KMS-11 (cell line): Measurements from ENCODE around the gene CEP162.
"Not testable (repeated sequence)": the region's sequence is repeated elsewhere in the genome, so short reads cannot be mapped to it uniquely, and the experiment has no call there.

Experiments used
- H2AFZ ChIP-seq: fragments of 200-600 bp; sonication (generic); 2 replicates; pipeline ENCODE4 v1.6.1; 2016; ENCODE audit warnings: antibody characterized with exemption, mixed run types, low read depth
- H3K27ac ChIP-seq: fragments of 200-600 bp; sonication (generic); 2 replicates; pipeline ENCODE4 v1.6.1; 2016; ENCODE audit warnings: mild to moderate bottlenecking, mixed run types
- H3K27me3 ChIP-seq: fragments of 200-600 bp; sonication (generic); 2 replicates; pipeline ENCODE4 v1.6.1; 2017; ENCODE audit warnings: mild to moderate bottlenecking, low read depth, mixed run types, moderate library complexity; ENCODE audit not compliant: insufficient read depth
- H3K36me3 ChIP-seq: fragments of 200-600 bp; sonication (generic); 2 replicates; pipeline ENCODE4 v1.6.1; 2017; ENCODE audit warnings: mild to moderate bottlenecking, mixed run types; ENCODE audit not compliant: insufficient read depth
- H3K4me1 ChIP-seq: fragments of 200-600 bp; sonication (generic); 2 replicates; pipeline ENCODE4 v1.6.1; 2016; ENCODE audit warnings: mild to moderate bottlenecking, low read depth, mixed run types; ENCODE audit not compliant: poor library complexity, severe bottlenecking
- H3K4me2 ChIP-seq: fragments of 200-600 bp; sonication (generic); 2 replicates; pipeline ENCODE4 v1.7.0; 2016; ENCODE audit warnings: mild to moderate bottlenecking, mixed run types
- H3K4me3 ChIP-seq: fragments of 200-600 bp; sonication (generic); IDR thresholded peaks from 2 replicates; pipeline ENCODE4 v1.6.1; 2017; ENCODE audit warnings: low read depth, low read length, mixed read lengths; ENCODE audit not compliant: insufficient read depth
- H3K79me2 ChIP-seq: fragments of 200-600 bp; sonication (generic); 2 replicates; pipeline ENCODE4 v1.6.1; 2016; ENCODE audit warnings: low read depth, mixed run types; ENCODE audit not compliant: insufficient read depth
- H3K9ac ChIP-seq: fragments of 200-600 bp; sonication (generic); 2 replicates; pipeline ENCODE4 v1.6.1; 2016; ENCODE audit warnings: mild to moderate bottlenecking, mixed run types
- H4K20me1 ChIP-seq: fragments of 200-600 bp; sonication (generic); 2 replicates; pipeline ENCODE4 v1.6.1; 2016; ENCODE audit warnings: mild to moderate bottlenecking, mixed run types; ENCODE audit not compliant: insufficient read depth
- CTCF ChIP-seq: fragments of 200-600 bp; sonication (generic); conservative IDR thresholded peaks from 2 replicates; pipeline ENCODE4 v1.6.1; 2017; ENCODE audit warnings: low read depth, mild to moderate bottlenecking, antibody characterized with exemption, low read length, moderate library complexity, mixed read lengths

Gene CEP162

GRCh38 chr6:84137989-84138575, 89.4 kb downstream of the CEP162 start:
- H3K27me3 ChIP-seq, result no peaks in the 10 kb centered on the region
- no peaks in the 10 kb centered on the region for H3K79me2 ChIP-seq
- no peaks in the 10 kb centered on the region for H3K4me1 ChIP-seq
- H3K4me3 ChIP-seq, result no peak overlapping the region
- H3K4me2 ChIP-seq, result no peak overlapping the region
- no peak overlapping the region for H3K27ac ChIP-seq
- TF ChIP-seq CTCF, result no peak
- H3K36me3 ChIP-seq, result no peaks in the 10 kb centered on the region
- no peak overlapping the region for H2AFZ ChIP-seq
- no peaks in the 10 kb centered on the region for H4K20me1 ChIP-seq
- no peak overlapping the region for H3K9ac ChIP-seq

GRCh38 chr6:84137051-84137375, 90.4 kb downstream of the CEP162 start:
- no peaks in the 10 kb centered on the region for H4K20me1 ChIP-seq
- H3K27ac ChIP-seq, result no peak overlapping the region
- TF ChIP-seq CTCF, result no peak
- H3K4me1 ChIP-seq, result no peaks in the 10 kb centered on the region
- H2AFZ ChIP-seq, result no peak overlapping the region
- H3K9ac ChIP-seq, result no peak overlapping the region
- no peak overlapping the region for H3K4me2 ChIP-seq
- no peaks in the 10 kb centered on the region for H3K79me2 ChIP-seq
- no peak overlapping the region for H3K4me3 ChIP-seq
- no peaks in the 10 kb centered on the region for H3K36me3 ChIP-seq
- H3K27me3 ChIP-seq, result no peaks in the 10 kb centered on the region

- no peaks in the 10 kb centered on the region for H3K36me3 ChIP-seq
- H3K27me3 ChIP-seq, result no peaks in the 10 kb centered on the region
- H3K9ac ChIP-seq, result no peak overlapping the region
- no peak overlapping the region for H3K4me3 ChIP-seq
- H3K27ac ChIP-seq, result no peak overlapping the region
- no peak overlapping the region for H2AFZ ChIP-seq
- TF ChIP-seq CTCF, result no peak
- no peaks in the 10 kb centered on the region for H3K79me2 ChIP-seq
- H4K20me1 ChIP-seq, result no peaks in the 10 kb centered on the region
- H3K4me1 ChIP-seq, result no peaks in the 10 kb centered on the region
- H3K4me2 ChIP-seq, result no peak overlapping the region
Observed at GRCh38 chr6:84136364-84137050, 90.9 kb downstream of the CEP162 start.

- Histone ChIP-seq H3K9ac (no peak overlapping the region), H3K27me3 (no peaks in the 10 kb centered on the region), H3K4me2 (no peak overlapping the region), H3K36me3 (no peaks in the 10 kb centered on the region), H3K4me1 (no peaks in the 10 kb centered on the region), H3K4me3 (no peak overlapping the region), H3K27ac (no peak overlapping the region), H3K79me2 (no peaks in the 10 kb centered on the region), H4K20me1 (no peaks in the 10 kb centered on the region), H2AFZ (no peak overlapping the region)
- no peak for TF ChIP-seq CTCF
Observed at GRCh38 chr6:84135291-84135690, 92.2 kb downstream of the CEP162 start.

- H3K36me3 ChIP-seq, H3K27ac ChIP-seq, H2AFZ ChIP-seq, H3K9ac ChIP-seq, H3K4me2 ChIP-seq, H3K4me1 ChIP-seq, H3K4me3 ChIP-seq, H4K20me1 ChIP-seq, H3K79me2 ChIP-seq, H3K27me3 ChIP-seq: not testable (repeated sequence)
Observed at GRCh38 chr6:84133385-84133784, 94.1 kb downstream of the CEP162 start.

GRCh38 chr6:84129588-84129987, 97.9 kb downstream of the CEP162 start:
- H3K79me2 ChIP-seq, H3K4me2 ChIP-seq, H3K4me3 ChIP-seq, H4K20me1 ChIP-seq, H3K4me1 ChIP-seq, H3K27me3 ChIP-seq, H3K36me3 ChIP-seq, H3K27ac ChIP-seq, H3K9ac ChIP-seq, H2AFZ ChIP-seq: not testable (repeated sequence)
